ENCODE results near the gene TCEA3. TPM values are rescaled to one million over a fixed set of nuclear protein-coding genes. Genes with fewer than 3 reads are reported as not detected.

TCEA3 gene
- total and polyA plus RNA-seq, 2 of the 4 experiments (the other 2 are of a cell fraction), result 3.0 to 6.3 TPM

GRCh38 chr1:23461050-23461449 lies 36.5 kb upstream of the TCEA3 start:
- Histone ChIP-seq H3K27me3 (ENCODE audit: control insufficient read depth, insufficient read depth, low read length) (no peaks in the 10 kb centered on the region), H3K56ac (ENCODE audit: extremely low read depth, insufficient read depth, low read length) (no peak overlapping the region), H4K20me1 (ENCODE audit: insufficient read depth, low read length) (peaks cover 12% of the 10 kb centered on the region; the same call in 1 of the 2 replicates), H2BK20ac (ENCODE audit: low read depth, low read length) (no peak overlapping the region), H2BK15ac (ENCODE audit: low read depth, low read length) (no peak overlapping the region), H3K4me1 (ENCODE audit: control insufficient read depth, insufficient read depth, low read length) (no peaks in the 10 kb centered on the region), H3K9me1 (ENCODE audit: insufficient read depth, low read length) (peaks cover 7% of the 10 kb centered on the region), H4K5ac (ENCODE audit: low read depth, low read length) (no peak overlapping the region), H3K36me3 (ENCODE audit: control insufficient read depth, insufficient read depth, low read length) (no peaks in the 10 kb centered on the region; the same call in 1 of the 2 replicates), H3K4ac (ENCODE audit: low read depth, low read length) (no peak overlapping the region), H3K18ac (ENCODE audit: low read depth, low read length) (no peak overlapping the region), H2AK9ac (replicated peaks; ENCODE audit: low read depth, low read length, poor library complexity) (no peak overlapping the region), H4K8ac (ENCODE audit: low read depth in 2 of 2, low read length in 2 of 2) (no peak overlapping the region), H3K27ac (ENCODE audit: insufficient read depth, low read length) (no peak overlapping the region), H2BK120ac (ENCODE audit: low read depth, low read length) (no peak overlapping the region), H3K9me3 (ENCODE audit: control insufficient read depth, insufficient read depth, low read length) (no peaks in the 10 kb centered on the region), H2AK5ac (ENCODE audit: low read depth, low read length) (no peak overlapping the region), H3K4me2 (ENCODE audit: low read depth, low read length) (no peak overlapping the region), H2AFZ (replicated peaks; ENCODE audit: low read length, poor library complexity) (no peak overlapping the region), H4K91ac (ENCODE audit: insufficient read depth, low read depth, low read length) (no peak overlapping the region), H3K14ac (replicated peaks; ENCODE audit: low read depth, low read length) (no peak overlapping the region), H3K79me1 (ENCODE audit: low read depth in 1 of 2, low read length in 2 of 2) (peaks cover 3 to 40% of the 10 kb centered on the region in 2 experiments), H2BK5ac (ENCODE audit: low read depth, low read length, poor library complexity, severe bottlenecking) (no peak overlapping the region), H3K23ac (ENCODE audit: low read depth, low read length) (no peak overlapping the region), H3K9ac (ENCODE audit: low read depth, low read length) (no peak overlapping the region), H3K4me3 (ENCODE audit: insufficient read depth, low read depth, low read length) (no peak overlapping the region)
- ATAC-seq (ENCODE audit: low read depth), result no peak
- DNase-seq, result no peak
- no peak for TF ChIP-seq BHLHE40 (IDR thresholded peaks at IDR 0.05; ENCODE audit: low read depth, low read length)
- TF ChIP-seq FOS (IDR thresholded peaks at IDR 0.05; ENCODE audit: low read depth, low read length), result no peak
- no peak for TF ChIP-seq USF2 (IDR thresholded peaks at IDR 0.05; ENCODE audit: low read depth, low read length)
- TF ChIP-seq MAZ (IDR thresholded peaks at IDR 0.05; ENCODE audit: borderline replicate concordance, low read depth, low read length), result no peak
- no peak for TF ChIP-seq RCOR1 (IDR thresholded peaks at IDR 0.05; ENCODE audit: insufficient replicate concordance, low read length)
- no peak for TF ChIP-seq CEBPB (IDR thresholded peaks at IDR 0.05; ENCODE audit: low read depth, low read length)
- TF ChIP-seq POLR2A (IDR thresholded peaks at IDR 0.05; ENCODE audit: low read depth, low read length), result no peak
- no peak for TF ChIP-seq RAD21 (IDR thresholded peaks at IDR 0.05; ENCODE audit: low read length)
- TF ChIP-seq, protein P1, sequence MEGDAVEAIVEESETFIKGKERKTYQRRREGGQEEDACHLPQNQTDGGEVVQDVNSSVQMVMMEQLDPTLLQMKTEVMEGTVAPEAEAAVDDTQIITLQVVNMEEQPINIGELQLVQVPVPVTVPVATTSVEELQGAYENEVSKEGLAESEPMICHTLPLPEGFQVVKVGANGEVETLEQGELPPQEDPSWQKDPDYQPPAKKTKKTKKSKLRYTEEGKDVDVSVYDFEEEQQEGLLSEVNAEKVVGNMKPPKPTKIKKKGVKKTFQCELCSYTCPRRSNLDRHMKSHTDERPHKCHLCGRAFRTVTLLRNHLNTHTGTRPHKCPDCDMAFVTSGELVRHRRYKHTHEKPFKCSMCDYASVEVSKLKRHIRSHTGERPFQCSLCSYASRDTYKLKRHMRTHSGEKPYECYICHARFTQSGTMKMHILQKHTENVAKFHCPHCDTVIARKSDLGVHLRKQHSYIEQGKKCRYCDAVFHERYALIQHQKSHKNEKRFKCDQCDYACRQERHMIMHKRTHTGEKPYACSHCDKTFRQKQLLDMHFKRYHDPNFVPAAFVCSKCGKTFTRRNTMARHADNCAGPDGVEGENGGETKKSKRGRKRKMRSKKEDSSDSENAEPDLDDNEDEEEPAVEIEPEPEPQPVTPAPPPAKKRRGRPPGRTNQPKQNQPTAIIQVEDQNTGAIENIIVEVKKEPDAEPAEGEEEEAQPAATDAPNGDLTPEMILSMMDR (conservative IDR thresholded peaks at IDR 0.05; ENCODE audit: low read depth, low read length), result no peak
- TF ChIP-seq ELK1 (IDR thresholded peaks at IDR 0.05; ENCODE audit: borderline replicate concordance, low read depth, low read length), result no peak
- TF ChIP-seq CHD1 (IDR thresholded peaks at IDR 0.05; ENCODE audit: low read depth, low read length), result no peak
- no peak for TF ChIP-seq SMC3 (IDR thresholded peaks at IDR 0.05; ENCODE audit: low read depth, low read length)
- no peak for TF ChIP-seq NFE2L2 (IDR thresholded peaks at IDR 0.05; ENCODE audit: low read depth, low read length)
- TF ChIP-seq RFX5 (IDR thresholded peaks at IDR 0.05; ENCODE audit: low read depth, low read length), result no peak
- TF ChIP-seq MAFK (IDR thresholded peaks at IDR 0.05; ENCODE audit: low read depth, low read length), result no peak
- intact Hi-C loops (cut with micrococcal nuclease) (no loop called here), in situ Hi-C loops (cut with MboI; ENCODE audit: low sequenced_read_pairs) (no loop called here), dilution Hi-C loops (cut with HindIII; ENCODE audit: low sequenced_read_pairs, unreplicated experiment) (no loop called here)
- WGBS, 2 experiments (ENCODE audit: extremely low coverage in 2 of 2, insufficient read length in 1 of 2), result no CpG with 5 or more reads among the region's 3 CpGs
- ChIA-PET POLR2A (ENCODE audit: unreplicated experiment) (no interaction called here), CTCF (no interaction called here)
- no TSS peak for BruUV-seq (replicated peaks)

Data from IMR-90 (cell line).